ENCODE data around the gene CSRP1.

CSRP1 gene

GRCh38 chr1:201469645-201470074, 37.3 kb downstream of the CSRP1 start:
- Mint-ChIP-seq H3K4me3 (peak overlapping the region; percentile 55), H3K9me3 (no peaks in the 10 kb centered on the region), H3K4me1 (no peaks in the 10 kb centered on the region), H3K27ac (no peak overlapping the region), H3K36me3 (no peaks in the 10 kb centered on the region)
- ATAC-seq (no peak), DNase-seq (ENCODE audit: low spot score in 2 of 2) (no peak)

GRCh38 chr1:201468844-201469644, 37.9 kb downstream of the CSRP1 start, which contains the start of gene PHLDA3:
PHLDA3 (minus strand) TSS chr1:201469188; CDS start chr1:201468786, 402 bp downstream.
- Mint-ChIP-seq H3K27ac (no peak within 1 kb of the TSS), H3K4me1 (no peaks in the 10 kb centered on the region), H3K4me3 (peak within 1 kb of the TSS; percentile 55), H3K36me3 (no peaks in the 10 kb centered on the region), H3K9me3 (no peaks in the 10 kb centered on the region)
- DNase-seq (ENCODE audit: low spot score in 2 of 2) = peak; percentile 9 to 63
- ATAC-seq = peak; percentile 76

GRCh38 chr1:201468501-201468843, 38.5 kb downstream of the CSRP1 start:
- Mint-ChIP-seq H3K4me1 (no peaks in the 10 kb centered on the region), H3K36me3 (no peaks in the 10 kb centered on the region), H3K4me3 (peak overlapping the region; percentile 55), H3K27ac (no peak overlapping the region), H3K9me3 (no peaks in the 10 kb centered on the region)
- ATAC-seq (peak; percentile 57), DNase-seq (ENCODE audit: low spot score in 2 of 2) (no peak)

- H3K4me3 Mint-ChIP-seq = no peak overlapping the region
- ATAC-seq (no peak), DNase-seq (ENCODE audit: low spot score in 2 of 2) (no peak)
- no peak overlapping the region for H3K27ac Mint-ChIP-seq
- no peaks in the 10 kb centered on the region for H3K9me3 Mint-ChIP-seq
- H3K36me3 Mint-ChIP-seq = no peaks in the 10 kb centered on the region
- H3K4me1 Mint-ChIP-seq = no peaks in the 10 kb centered on the region
Measured at GRCh38 chr1:201466492-201466891, 40.4 kb downstream of the CSRP1 start.

- H3K27ac Mint-ChIP-seq = no peak overlapping the region
- no peaks in the 10 kb centered on the region for H3K9me3 Mint-ChIP-seq
- no peak overlapping the region for H3K4me3 Mint-ChIP-seq
- no peaks in the 10 kb centered on the region for H3K4me1 Mint-ChIP-seq
- DNase-seq (ENCODE audit: low spot score in 2 of 2) (no peak), ATAC-seq (no peak)
- no peaks in the 10 kb centered on the region for H3K36me3 Mint-ChIP-seq
Measured at GRCh38 chr1:201465698-201466290, 41.1 kb downstream of the CSRP1 start.

DNA sequence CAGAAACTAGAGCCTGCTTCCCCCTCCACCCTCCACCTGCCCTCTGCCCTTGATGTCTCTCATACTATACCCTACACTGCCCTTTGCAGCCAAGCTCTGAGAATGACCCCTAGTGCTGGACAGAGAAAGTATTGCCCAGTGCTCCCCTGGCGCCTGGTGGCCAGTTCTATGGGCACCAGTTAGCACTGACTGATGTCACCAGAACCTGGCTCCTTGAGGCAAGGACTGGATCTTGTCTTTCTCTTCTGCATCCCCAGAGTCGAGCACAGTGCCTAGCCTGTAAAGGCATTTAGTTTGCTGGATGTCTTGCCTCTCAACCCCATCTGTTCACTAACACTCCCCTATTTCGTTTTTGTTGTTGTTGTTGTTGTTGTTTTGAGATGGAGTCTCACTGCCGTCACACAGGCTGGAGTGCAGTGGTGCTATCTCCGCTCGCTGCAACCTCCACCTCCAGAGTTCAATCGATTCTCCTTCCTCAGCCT, 43.8 kb downstream of the CSRP1 start:
- ATAC-seq = no peak
- Mint-ChIP-seq H3K4me3 (no peak overlapping the region), H3K9me3 (no peaks in the 10 kb centered on the region), H3K4me1 (no peaks in the 10 kb centered on the region), H3K27ac (no peak overlapping the region), H3K36me3 (no peaks in the 10 kb centered on the region)
- no peak for DNase-seq (ENCODE audit: low spot score in 2 of 2)

- no peaks in the 10 kb centered on the region for H3K36me3 Mint-ChIP-seq
- no peak overlapping the region for H3K27ac Mint-ChIP-seq
- no peak overlapping the region for H3K4me3 Mint-ChIP-seq
- DNase-seq (ENCODE audit: low spot score in 2 of 2) (no peak), ATAC-seq (peak; percentile 4)
- H3K9me3 Mint-ChIP-seq = no peaks in the 10 kb centered on the region
- H3K4me1 Mint-ChIP-seq = no peaks in the 10 kb centered on the region
Measured at GRCh38 chr1:201461645-201462441, 45.1 kb downstream of the CSRP1 start.

DNA sequence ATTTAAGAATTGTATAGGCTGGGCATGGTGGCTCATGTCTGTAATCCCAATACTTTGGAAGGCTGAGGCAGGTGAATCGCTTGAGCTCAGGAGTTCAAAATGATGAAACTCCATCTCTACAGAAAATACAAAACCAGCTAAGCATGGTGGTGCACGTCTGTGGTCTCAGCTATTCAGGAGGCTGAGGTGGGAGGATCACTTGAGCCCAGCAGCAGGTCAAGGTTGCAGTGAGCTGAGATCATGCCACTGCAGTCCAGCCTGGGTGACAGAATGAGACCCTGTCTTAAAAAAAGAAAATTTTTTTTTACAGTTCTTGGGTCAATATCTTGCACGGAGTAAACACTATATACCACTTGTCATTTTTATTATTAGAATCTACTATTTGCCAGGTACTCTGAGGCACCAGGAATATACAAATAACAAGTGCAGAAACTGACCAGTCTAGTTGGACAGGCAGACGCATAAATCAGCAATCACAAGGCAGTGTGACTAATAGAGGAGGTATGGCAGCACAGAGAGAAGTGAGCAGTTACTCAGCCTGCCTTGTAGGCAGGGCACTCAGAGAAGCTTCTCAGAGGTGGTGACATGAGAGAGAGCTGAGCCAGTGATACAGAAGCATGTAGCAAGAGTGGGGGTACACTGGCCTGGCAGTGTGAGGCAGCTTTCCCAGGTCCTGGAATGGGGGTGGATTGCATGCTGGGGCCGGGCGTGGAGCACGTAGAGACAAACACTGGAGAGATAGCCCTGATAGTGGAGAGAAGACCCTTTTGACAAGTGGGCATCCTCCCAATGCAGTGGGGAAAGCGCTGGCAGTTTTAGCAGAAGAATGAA, 45.9 kb downstream of the CSRP1 start:
- no peaks in the 10 kb centered on the region for H3K9me3 Mint-ChIP-seq
- H3K36me3 Mint-ChIP-seq = no peaks in the 10 kb centered on the region
- no peak for ATAC-seq
- H3K4me1 Mint-ChIP-seq = no peaks in the 10 kb centered on the region
- H3K4me3 Mint-ChIP-seq = no peak overlapping the region
- no peak overlapping the region for H3K27ac Mint-ChIP-seq
- no peak for DNase-seq (ENCODE audit: low spot score in 2 of 2)

DNA sequence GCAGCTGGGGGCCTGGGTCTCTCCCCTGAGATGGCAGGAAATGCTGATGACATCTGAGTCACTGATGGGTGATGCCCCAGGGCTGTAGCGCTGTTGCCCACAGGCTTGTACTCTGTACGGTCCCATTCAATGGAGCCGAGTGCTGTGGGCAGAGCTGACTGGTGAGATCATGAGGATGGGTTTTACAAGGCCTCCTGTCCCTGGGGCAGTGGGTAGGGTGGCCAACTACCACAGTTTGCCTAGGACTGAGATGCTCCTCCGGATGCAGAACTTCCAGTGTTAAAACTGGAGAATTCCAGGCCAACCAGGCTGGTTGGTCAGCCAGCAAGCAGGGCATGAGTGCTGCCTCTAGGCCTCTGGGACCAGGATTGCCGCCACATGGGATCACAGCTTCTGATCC, 47.1 kb downstream of the CSRP1 start:
- H3K4me3 Mint-ChIP-seq = no peak overlapping the region
- no peak for DNase-seq (ENCODE audit: low spot score in 2 of 2)
- H3K36me3 Mint-ChIP-seq = no peaks in the 10 kb centered on the region
- H3K4me1 Mint-ChIP-seq = no peaks in the 10 kb centered on the region
- ATAC-seq = peak; percentile 37
- H3K27ac Mint-ChIP-seq = no peak overlapping the region
- H3K9me3 Mint-ChIP-seq = no peaks in the 10 kb centered on the region

DNA sequence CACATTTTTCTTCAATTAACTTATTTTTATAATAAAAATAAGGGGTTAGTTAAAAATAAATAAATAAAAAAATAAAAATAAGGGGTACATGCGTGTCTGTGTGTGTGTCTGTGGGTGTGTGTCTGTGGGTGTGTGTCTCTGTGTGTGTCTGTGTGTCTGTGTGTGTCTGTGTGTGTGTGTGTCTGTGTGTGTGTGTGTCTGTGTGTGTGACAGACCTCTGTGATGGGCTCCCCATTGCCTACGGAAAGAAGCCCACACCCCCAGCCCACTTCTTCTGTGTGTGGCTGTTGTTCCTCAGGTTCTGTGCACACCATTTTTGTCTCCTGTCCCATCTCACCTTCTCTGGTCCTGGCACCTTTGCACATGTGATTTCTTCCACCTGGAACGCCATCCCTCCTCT, 47.9 kb downstream of the CSRP1 start:
- no peak for ATAC-seq
- Mint-ChIP-seq H3K27ac (no peak overlapping the region), H3K9me3 (no peaks in the 10 kb centered on the region), H3K36me3 (peaks cover 2% of the 10 kb centered on the region), H3K4me3 (no peak overlapping the region), H3K4me1 (peaks cover 7% of the 10 kb centered on the region)
- DNase-seq (ENCODE audit: low spot score in 2 of 2) = no peak

DNA sequence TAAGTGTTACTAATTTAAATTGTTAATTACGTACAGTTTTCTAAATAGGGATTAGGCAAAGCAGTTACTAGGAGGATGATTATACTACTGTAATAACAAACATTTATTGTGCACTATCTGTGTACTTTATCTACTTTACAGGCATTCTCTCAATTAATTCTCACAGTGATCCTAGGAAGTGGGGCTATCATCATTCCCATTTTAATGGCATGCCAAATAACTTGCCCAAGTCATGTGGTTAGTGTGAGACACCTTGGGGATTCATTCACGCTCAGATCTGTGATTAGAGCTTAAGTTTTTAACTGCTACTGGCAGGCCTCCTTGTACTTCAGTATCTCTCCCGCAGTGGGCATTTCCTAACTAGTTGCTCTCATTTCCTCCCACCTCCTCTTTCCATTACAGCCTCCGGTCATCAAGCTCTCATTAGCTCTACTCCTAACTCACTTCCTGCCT, 49.4 kb downstream of the CSRP1 start:
- ATAC-seq = no peak
- Mint-ChIP-seq H3K36me3 (peaks cover 7% of the 10 kb centered on the region), H3K4me3 (no peak overlapping the region), H3K9me3 (no peaks in the 10 kb centered on the region), H3K27ac (no peak overlapping the region), H3K4me1 (peaks cover 10% of the 10 kb centered on the region)
- DNase-seq (ENCODE audit: low spot score in 2 of 2) = no peak

DNA sequence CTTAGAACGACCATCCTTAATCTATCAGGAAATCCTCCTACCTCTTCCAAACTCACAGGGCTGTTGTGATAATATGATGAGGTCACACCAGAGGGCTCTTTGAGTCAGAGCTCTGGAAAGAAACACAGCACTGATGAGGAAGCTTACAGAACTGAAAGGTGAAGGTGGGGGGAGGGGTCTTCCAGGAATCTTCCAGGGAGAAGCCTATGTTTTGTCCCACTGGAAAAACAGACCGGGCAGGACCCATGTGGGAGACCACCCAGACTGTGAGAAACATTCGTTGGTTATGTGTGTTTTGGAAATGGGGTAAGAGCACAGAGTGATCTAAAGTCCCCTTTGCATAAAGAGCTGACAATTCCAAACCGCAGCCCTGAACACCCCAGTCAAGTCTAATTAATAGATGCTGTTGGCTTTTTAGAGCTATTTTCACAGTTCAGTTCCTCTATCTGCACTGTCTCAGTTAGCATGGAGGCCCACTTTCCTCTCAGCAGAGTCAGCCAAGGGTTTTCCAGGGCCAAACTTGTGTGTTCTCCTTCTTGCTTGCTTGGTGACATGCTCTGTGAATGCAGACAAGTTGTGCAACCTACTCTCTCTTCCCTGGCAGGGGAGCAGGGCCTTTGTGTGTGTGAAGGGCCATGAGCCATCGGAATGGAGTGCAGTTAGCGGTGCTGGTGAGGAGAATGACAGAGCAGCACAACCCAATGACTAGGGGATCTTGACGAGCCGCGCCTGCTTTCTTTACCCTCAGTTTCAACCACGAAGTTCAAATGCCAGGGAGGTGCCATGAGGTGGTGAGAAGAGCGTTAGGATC, 50.2 kb downstream of the CSRP1 start:
- H3K4me3 Mint-ChIP-seq = no peak overlapping the region
- no peaks in the 10 kb centered on the region for H3K9me3 Mint-ChIP-seq
- H3K4me1 Mint-ChIP-seq = peaks cover 10% of the 10 kb centered on the region
- ATAC-seq = no peak
- no peak overlapping the region for H3K27ac Mint-ChIP-seq
- no peak for DNase-seq (ENCODE audit: low spot score in 2 of 2)
- peaks cover 7% of the 10 kb centered on the region for H3K36me3 Mint-ChIP-seq

DNA sequence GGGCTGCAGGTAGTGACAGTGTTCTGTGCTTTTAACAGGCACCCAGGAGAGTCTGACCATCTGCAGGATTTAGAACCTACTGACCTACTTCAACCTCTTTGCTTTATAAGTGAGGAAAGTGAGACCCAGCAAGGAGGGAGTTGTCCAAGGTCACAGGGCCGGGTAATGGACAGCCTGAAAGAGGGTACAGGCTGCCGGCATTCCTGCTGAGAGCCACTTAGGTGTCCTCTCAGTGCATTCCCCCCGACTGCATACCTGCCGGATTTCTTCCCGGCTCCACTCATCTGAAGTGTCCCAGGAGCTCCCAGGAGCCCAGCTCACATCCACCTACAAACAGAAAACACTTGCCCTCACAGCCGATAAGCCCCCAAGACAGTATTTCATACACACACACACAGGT, 51.8 kb downstream of the CSRP1 start:
- Mint-ChIP-seq H3K27ac (no peak overlapping the region), H3K36me3 (peaks cover 7% of the 10 kb centered on the region), H3K9me3 (no peaks in the 10 kb centered on the region), H3K4me1 (peaks cover 14% of the 10 kb centered on the region), H3K4me3 (no peak overlapping the region)
- no peak for DNase-seq (ENCODE audit: low spot score in 2 of 2)
- ATAC-seq = no peak

GRCh38 chr1:201454608-201455007, 52.3 kb downstream of the CSRP1 start:
- no peaks in the 10 kb centered on the region for H3K9me3 Mint-ChIP-seq
- no peak for ATAC-seq
- DNase-seq (ENCODE audit: low spot score in 2 of 2) = no peak
- peaks cover 7% of the 10 kb centered on the region for H3K36me3 Mint-ChIP-seq
- H3K27ac Mint-ChIP-seq = no peak overlapping the region
- peaks cover 14% of the 10 kb centered on the region for H3K4me1 Mint-ChIP-seq
- H3K4me3 Mint-ChIP-seq = no peak overlapping the region

All from stimulated activated effector memory CD8-positive, alpha-beta T cell treated with anti-CD3 and anti-CD28 coated beads, Interleukin-12 subunit alpha, Interleukin-12 subunit beta, amount 100 ng/mL, for 72 hours (primary cell).